SH-SY5Y (cell line): ENCODE results near the gene CST3.

ENCODE experiments used
- GATA2 ChIP-seq: IDR thresholded peaks from 2 replicates; pipeline ENCODE4 v1.6.1; 2011; ENCODE audit warnings: mild to moderate bottlenecking, low read depth, low read length
- GATA3 ChIP-seq: IDR thresholded peaks from 2 replicates; pipeline ENCODE4 v1.6.1; 2011; ENCODE audit warnings: low read depth, mild to moderate bottlenecking, low read length, moderate library complexity

GRCh38 chr20:23585808-23586734 is 51.7 kb downstream of the CST3 start:
- TF ChIP-seq GATA3 (no peak), GATA2 (no peak)
